CD8-positive, alpha-beta memory T cell (primary cell): ENCODE data around the gene CCT6B. TPM values are rescaled to one million over a fixed set of nuclear protein-coding genes. Genes with fewer than 3 reads are reported as not detected.

Source experiments
- CTCF ChIA-PET: fragments of 350-600 bp; sonication (Branson Sonifier 250); formaldehyde crosslinking; loops from one replicate; lab custom pipeline; 2021; ENCODE audit warnings: antibody characterized with exemption; lab: Charles Lee
- POLR2A ChIA-PET: fragments of 350-600 bp; sonication (Branson Sonifier 250); formaldehyde crosslinking; loops from one replicate; lab custom pipeline; 2021; ENCODE audit warnings: antibody characterized with exemption; lab: Charles Lee
- DNase-seq, 5 donors: peaks; one replicate each; pipeline versions ENCODE4 v3.0.0 to v3.0.0-alpha.2; 2020 to 2022; ENCODE audit warnings: mixed read lengths in 1 of 5
- H3K27ac ChIP-seq: one replicate; pipeline ENCODE4 v1.7.0; 2013; ENCODE audit warnings: low read depth, mild to moderate bottlenecking, low read length, moderate library complexity
- H3K27me3 ChIP-seq: 2 replicates; pipeline ENCODE4 v1.7.0; 2013; ENCODE audit warnings: low read length, mild to moderate bottlenecking; ENCODE audit not compliant: insufficient read depth, poor library complexity, severe bottlenecking
- H3K36me3 ChIP-seq: 2 replicates; pipeline ENCODE4 v1.7.0; 2013; ENCODE audit warnings: mild to moderate bottlenecking, low read length, moderate library complexity; ENCODE audit not compliant: insufficient read depth
- H3K4me1 ChIP-seq: 2 replicates; pipeline ENCODE4 v1.7.0; 2013; ENCODE audit warnings: mild to moderate bottlenecking, low read length, moderate library complexity; ENCODE audit not compliant: insufficient read depth
- H3K4me3 ChIP-seq: 2 replicates; pipeline ENCODE4 v1.7.0; 2013; ENCODE audit warnings: mild to moderate bottlenecking, low read length
- H3K9me3 ChIP-seq: 2 replicates; pipeline ENCODE4 v1.7.0; 2013; ENCODE audit warnings: mild to moderate bottlenecking, low read length
- H3K27ac Mint-ChIP-seq, 8 donors: one replicate each; pipeline ENCODE4 v1.8.0; 2020 to 2021; ENCODE audit warnings: mixed read lengths in 8 of 8, mild to moderate bottlenecking in 6 of 8, inconsistent platforms in 3 of 8, moderate library complexity in 3 of 8
- H3K27me3 Mint-ChIP-seq, 2 donors: one replicate each; pipeline ENCODE4 v1.8.0; 2020 to 2021; ENCODE audit warnings: mixed read lengths in 2 of 2, mild to moderate bottlenecking in 1 of 2, moderate library complexity in 1 of 2
- H3K36me3 Mint-ChIP-seq, 3 donors: one replicate each; pipeline ENCODE4 v1.8.0; 2020 to 2021; ENCODE audit warnings: mixed read lengths in 3 of 3, inconsistent platforms in 1 of 3, mild to moderate bottlenecking in 1 of 3
- H3K4me1 Mint-ChIP-seq, 3 donors: one replicate each; pipeline ENCODE4 v1.8.0; 2020 to 2021; ENCODE audit warnings: mixed read lengths in 3 of 3, inconsistent platforms in 1 of 3, mild to moderate bottlenecking in 1 of 3
- H3K4me3 Mint-ChIP-seq, 7 donors: one replicate each; pipeline ENCODE4 v1.8.0; 2020 to 2021; ENCODE audit warnings: mixed read lengths in 7 of 7, mild to moderate bottlenecking in 6 of 7, moderate library complexity in 4 of 7, inconsistent platforms in 2 of 7
- H3K9me3 Mint-ChIP-seq, 5 donors: one replicate each; pipeline ENCODE4 v1.8.0; 2020 to 2022; ENCODE audit warnings: mixed read lengths in 5 of 5, mild to moderate bottlenecking in 3 of 5, moderate library complexity in 2 of 5, inconsistent platforms in 1 of 5
- polyA plus RNA-seq: library from polyadenylated mRNA; unstranded; fragments of 300-500 nt; fragmentation: Illumina TruSeq; gene quantifications from one replicate; pipeline ENCODE4 v1.2.3, GENCODE V29; 2021
- total RNA-seq, 2 experiments: library from RNA; stranded (reverse); gene quantifications; one replicate each; pipeline ENCODE4 v1.2.3, GENCODE V29; 2021

Gene CCT6B, protein sequence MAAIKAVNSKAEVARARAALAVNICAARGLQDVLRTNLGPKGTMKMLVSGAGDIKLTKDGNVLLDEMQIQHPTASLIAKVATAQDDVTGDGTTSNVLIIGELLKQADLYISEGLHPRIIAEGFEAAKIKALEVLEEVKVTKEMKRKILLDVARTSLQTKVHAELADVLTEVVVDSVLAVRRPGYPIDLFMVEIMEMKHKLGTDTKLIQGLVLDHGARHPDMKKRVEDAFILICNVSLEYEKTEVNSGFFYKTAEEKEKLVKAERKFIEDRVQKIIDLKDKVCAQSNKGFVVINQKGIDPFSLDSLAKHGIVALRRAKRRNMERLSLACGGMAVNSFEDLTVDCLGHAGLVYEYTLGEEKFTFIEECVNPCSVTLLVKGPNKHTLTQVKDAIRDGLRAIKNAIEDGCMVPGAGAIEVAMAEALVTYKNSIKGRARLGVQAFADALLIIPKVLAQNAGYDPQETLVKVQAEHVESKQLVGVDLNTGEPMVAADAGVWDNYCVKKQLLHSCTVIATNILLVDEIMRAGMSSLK
- total RNA-seq (1 to 10 TPM in 1 of 2 experiments, under 1 TPM in 1; 0.90 to 1.8 TPM), polyA plus RNA-seq (0.74 TPM)

DNA sequence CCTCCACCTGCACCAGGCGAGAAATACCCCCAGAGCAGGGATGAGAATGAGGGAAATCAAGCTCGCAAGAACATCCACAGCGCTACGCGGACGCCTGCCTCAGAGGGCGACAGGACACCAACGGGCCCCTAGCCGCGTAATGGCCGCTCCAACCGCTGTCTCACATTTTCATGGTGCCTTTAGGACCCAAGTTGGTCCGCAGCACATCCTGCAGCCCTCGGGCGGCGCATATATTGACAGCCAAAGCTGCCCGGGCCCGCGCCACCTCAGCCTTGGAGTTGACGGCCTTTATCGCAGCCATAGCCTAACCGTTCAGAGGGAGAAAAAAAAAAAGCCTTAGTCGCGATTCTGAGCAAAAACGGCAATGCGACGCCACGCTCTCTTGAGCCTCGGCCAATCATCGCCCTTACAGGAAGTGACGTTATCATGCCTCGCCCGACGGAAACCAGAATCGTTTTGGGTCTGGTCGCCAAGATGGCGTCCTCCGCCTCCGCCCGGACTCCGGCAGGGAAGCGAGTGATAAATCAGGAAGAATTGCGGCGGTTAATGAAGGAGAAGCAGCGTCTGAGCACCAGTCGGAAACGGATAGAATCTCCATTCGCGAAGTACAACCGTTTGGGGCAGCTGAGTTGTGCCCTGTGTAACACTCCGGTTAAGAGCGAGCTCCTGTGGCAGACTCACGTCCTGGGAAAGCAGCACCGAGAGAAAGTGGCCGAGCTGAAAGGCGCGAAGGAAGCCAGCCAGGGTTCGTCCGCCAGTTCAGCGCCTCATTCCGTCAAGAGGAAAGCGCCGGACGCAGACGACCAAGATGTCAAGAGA lies at the start of gene CCT6B, which contains the start of gene ZNF830:
Gene CCT6B (minus strand): TSS at position 368 of the 819 bp plus-strand sequence. CDS start 67 bp downstream, at position 301.
Gene ZNF830 (plus strand): TSS at position 448 of the 819 bp plus-strand sequence. CDS start 27 bp downstream, at position 475.
- H3K9me3 ChIP-seq, result no peaks in the 10 kb centered on the region
- ChIA-PET POLR2A (interaction anchor here (0.5 to 1.3 kb wide), 6 partner anchors 10 to 1584 kb away, joined by 3 to 12 read pairs (median 4); partner anchors contain the start of gene LIG3), CTCF (interaction anchor here (1.0 to 1.2 kb wide), 2 partner anchors 18 to 102 kb away, joined by 3 to 5 read pairs; partner anchors contain the start of gene RFFL)
- H3K36me3 Mint-ChIP-seq, result peaks cover 9 to 40% (median 14%) of the 10 kb centered on the region in 3 donors
- peak; percentile 82 to 94 (median 90) for DNase-seq
- H3K27me3 Mint-ChIP-seq, result peaks cover 6 to 8% of the 10 kb centered on the region in 2 donors
- H3K36me3 ChIP-seq, result peaks cover 7% of the 10 kb centered on the region
- peak within 1 kb of the TSS; percentile 96 to 100 (median 100) for H3K4me3 Mint-ChIP-seq
- H3K4me3 ChIP-seq, result peak within 1 kb of the TSS; percentile 92
- H3K9me3 Mint-ChIP-seq, result no peaks in the 10 kb centered on the region
- peak within 1 kb of the TSS; percentile 91 for H3K27ac ChIP-seq
- H3K4me1 ChIP-seq, result peaks cover 23% of the 10 kb centered on the region
- H3K27me3 ChIP-seq, result no peaks in the 10 kb centered on the region
- H3K27ac Mint-ChIP-seq, result peak within 1 kb of the TSS; percentile 94 to 100 (median 100)
- H3K4me1 Mint-ChIP-seq, result peaks cover 27 to 41% (median 41%) of the 10 kb centered on the region in 3 donors

DNA sequence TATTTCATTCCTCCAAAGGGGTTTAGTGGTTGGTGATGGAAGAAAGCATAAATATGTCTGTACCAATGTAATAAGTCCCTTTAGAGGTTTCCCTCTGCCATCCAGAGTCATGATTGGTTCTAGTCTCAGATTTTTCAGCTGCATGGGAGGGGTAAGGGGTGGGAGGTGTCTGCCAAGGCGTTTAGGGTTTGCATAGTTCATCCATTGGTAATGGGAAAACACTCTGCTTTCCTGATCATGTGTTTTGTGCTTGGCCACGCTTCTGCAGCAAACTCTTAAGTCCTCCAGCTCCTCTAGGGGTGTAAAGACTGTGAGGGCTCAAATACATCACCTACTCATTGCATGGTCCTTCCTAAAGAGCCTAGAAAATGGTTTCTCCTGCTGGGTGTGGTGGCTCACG lies 48.8 kb upstream of the CCT6B start:
- Histone ChIP-seq H3K9me3 (no peaks in the 10 kb centered on the region), H3K27ac (no peak overlapping the region), H3K4me1 (no peaks in the 10 kb centered on the region), H3K27me3 (no peaks in the 10 kb centered on the region), H3K36me3 (peaks cover 50% of the 10 kb centered on the region), H3K4me3 (no peak overlapping the region)
- peaks cover 0 to 8% (median 6%) of the 10 kb centered on the region in 3 donors for H3K4me1 Mint-ChIP-seq
- ChIA-PET POLR2A (interaction anchor here (0.7 kb wide), 1 partner anchor 65 kb away, joined by 5 read pairs; no protein-coding TSS in a partner anchor), CTCF (interaction anchor here (0.8 to 2.0 kb wide), 3 partner anchors 9 to 110 kb away, joined by 3 to 6 read pairs (median 4); no protein-coding TSS in a partner anchor)
- H3K36me3 Mint-ChIP-seq, result peaks cover 1 to 92% (median 29%) of the 10 kb centered on the region in 3 donors
- H3K9me3 Mint-ChIP-seq, result no peaks in the 10 kb centered on the region
- DNase-seq, result no peak
- no peak overlapping the region for H3K4me3 Mint-ChIP-seq
- peak overlapping the region in 2 of 8 donors; percentile 26 to 38 for H3K27ac Mint-ChIP-seq
- no peaks in the 10 kb centered on the region for H3K27me3 Mint-ChIP-seq

DNA sequence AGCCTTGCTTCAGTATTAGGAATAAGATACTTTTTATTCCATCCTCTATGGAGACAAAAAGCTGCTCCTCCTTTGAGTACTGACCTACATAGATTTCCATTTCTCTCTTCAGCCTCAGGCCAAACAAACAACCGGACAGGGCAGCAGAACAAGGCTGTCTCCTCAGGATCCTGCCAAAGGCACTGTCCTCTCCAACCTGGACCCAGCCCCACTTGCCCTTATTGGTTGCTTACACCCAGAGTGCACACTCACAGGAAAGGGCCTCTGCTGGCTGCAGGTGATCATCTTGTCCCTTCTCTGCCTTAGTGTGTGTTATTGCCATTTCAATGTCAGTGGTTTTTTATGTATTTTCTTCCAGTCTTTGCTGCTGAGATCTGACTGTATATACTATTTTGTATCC lies 45.7 kb upstream of the CCT6B start:
- H3K9me3 Mint-ChIP-seq, result no peaks in the 10 kb centered on the region
- CTCF ChIA-PET, result no interaction called here
- H3K4me3 Mint-ChIP-seq, result no peak overlapping the region
- H3K27me3 Mint-ChIP-seq, result no peaks in the 10 kb centered on the region
- peaks cover 0 to 88% (median 21%) of the 10 kb centered on the region in 3 donors for H3K36me3 Mint-ChIP-seq
- H3K27ac ChIP-seq, result no peak overlapping the region
- H3K9me3 ChIP-seq, result no peaks in the 10 kb centered on the region
- no peak for DNase-seq
- H3K4me1 Mint-ChIP-seq, result peaks cover 0 to 6% (median 0%) of the 10 kb centered on the region in 3 donors
- H3K4me1 ChIP-seq, result no peaks in the 10 kb centered on the region
- H3K27me3 ChIP-seq, result no peaks in the 10 kb centered on the region
- H3K27ac Mint-ChIP-seq, result peak overlapping the region in 7 of 8 donors; percentile 6 to 89 (median 64)
- H3K36me3 ChIP-seq, result peaks cover 28% of the 10 kb centered on the region
- POLR2A ChIA-PET, result no interaction called here
- no peak overlapping the region for H3K4me3 ChIP-seq

DNA sequence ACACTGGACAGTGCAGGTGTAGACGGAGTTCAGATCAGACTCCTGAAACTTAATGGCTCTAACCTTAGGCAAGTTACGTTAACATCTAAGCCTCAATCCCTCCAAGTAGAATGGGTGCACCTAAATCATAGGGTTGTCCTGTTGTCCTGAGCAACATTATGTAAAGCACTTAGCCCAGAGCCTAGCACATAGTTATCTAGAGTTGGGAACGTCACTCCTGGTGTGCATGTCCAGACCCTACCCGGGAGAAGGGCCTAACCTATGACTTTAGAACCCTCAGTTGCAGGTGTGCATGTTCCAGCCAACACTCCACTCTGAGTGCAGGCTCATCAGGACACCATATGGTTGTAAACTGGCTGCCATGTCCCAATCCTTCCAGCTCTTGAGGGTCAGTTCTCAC lies 45.1 kb upstream of the CCT6B start:
- Histone ChIP-seq H3K27me3 (no peaks in the 10 kb centered on the region), H3K4me3 (no peak overlapping the region), H3K36me3 (peaks cover 21% of the 10 kb centered on the region), H3K4me1 (no peaks in the 10 kb centered on the region), H3K27ac (no peak overlapping the region), H3K9me3 (no peaks in the 10 kb centered on the region)
- Mint-ChIP-seq H3K4me3 (no peak overlapping the region), H3K9me3 (no peaks in the 10 kb centered on the region), H3K4me1 (peaks cover 0 to 6% (median 0%) of the 10 kb centered on the region in 3 donors), H3K36me3 (peaks cover 0 to 88% (median 16%) of the 10 kb centered on the region in 3 donors), H3K27ac (peak overlapping the region in 2 of 8 donors; percentile 48 to 77), H3K27me3 (no peaks in the 10 kb centered on the region)
- CTCF ChIA-PET, result no interaction called here
- no peak for DNase-seq
- POLR2A ChIA-PET, result no interaction called here

DNA sequence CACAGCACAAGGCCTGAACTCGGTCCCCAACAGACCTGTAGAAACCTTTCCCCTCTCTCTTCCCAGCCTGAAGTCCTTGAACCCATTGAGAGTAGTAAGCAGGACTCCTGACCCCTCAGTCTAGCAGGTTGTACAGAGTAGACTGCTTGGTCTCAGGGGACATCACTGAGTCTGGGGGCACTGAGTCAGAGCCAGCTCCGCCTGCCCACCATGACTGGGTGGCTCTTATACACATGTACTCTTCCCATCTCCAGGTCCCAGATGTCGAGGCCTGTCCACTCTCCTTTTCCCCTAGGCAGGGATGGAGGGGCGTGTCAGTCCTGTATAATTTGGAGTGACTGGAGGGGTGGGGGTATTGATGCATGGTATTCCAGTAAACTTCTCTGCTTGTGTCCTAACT lies 42.5 kb upstream of the CCT6B start:
- ChIA-PET CTCF (interaction anchor here (1.0 kb wide), 1 partner anchor 60 kb away, joined by 5 read pairs; the partner anchor contains the start of gene RFFL), POLR2A (no interaction called here)
- Mint-ChIP-seq H3K4me3 (no peak overlapping the region), H3K9me3 (no peaks in the 10 kb centered on the region), H3K27me3 (no peaks in the 10 kb centered on the region), H3K27ac (peak overlapping the region in 6 of 8 donors; percentile 9 to 88 (median 51)), H3K36me3 (peaks cover 0 to 80% (median 8%) of the 10 kb centered on the region in 3 donors), H3K4me1 (peaks cover 0 to 6% (median 0%) of the 10 kb centered on the region in 3 donors)
- H3K27ac ChIP-seq, result no peak overlapping the region
- no peaks in the 10 kb centered on the region for H3K9me3 ChIP-seq
- no peaks in the 10 kb centered on the region for H3K4me1 ChIP-seq
- DNase-seq, result no peak
- H3K4me3 ChIP-seq, result no peak overlapping the region
- peaks cover 6% of the 10 kb centered on the region for H3K36me3 ChIP-seq
- H3K27me3 ChIP-seq, result no peaks in the 10 kb centered on the region

DNA sequence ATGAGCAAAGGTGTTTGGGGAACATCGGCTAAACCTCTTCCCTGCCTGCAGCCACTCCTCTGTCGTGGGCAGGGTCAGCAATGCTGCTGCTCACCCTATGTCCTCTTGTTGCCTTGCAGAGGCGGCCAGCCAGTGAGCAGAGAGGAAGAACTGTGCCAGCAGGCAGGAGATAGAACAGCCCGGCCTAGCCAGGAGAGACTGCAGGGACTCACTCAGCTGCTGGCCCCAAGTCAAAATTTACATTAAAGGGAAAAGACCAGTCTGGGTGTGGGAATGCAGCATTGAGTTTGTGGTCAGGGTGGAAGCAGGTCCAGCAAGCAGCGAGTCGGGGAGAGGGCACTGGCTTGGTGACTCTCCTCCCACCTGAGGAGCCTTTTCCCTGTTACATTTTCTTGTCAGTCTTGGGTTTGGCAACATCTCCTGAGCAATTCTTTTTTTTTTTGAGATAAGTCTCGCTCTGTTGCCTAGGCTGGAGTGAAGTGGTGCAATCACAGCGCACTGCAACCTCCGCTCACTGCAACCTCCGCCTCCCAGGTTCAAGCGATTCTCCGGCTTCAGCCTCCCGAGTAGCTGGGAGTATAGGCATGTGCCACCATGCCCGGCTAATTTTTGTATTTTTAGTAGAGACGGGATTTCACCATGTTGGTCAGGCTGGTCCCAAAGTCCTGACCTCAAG lies 41.8 kb upstream of the CCT6B start:
- Mint-ChIP-seq H3K9me3 (no peaks in the 10 kb centered on the region), H3K27me3 (no peaks in the 10 kb centered on the region), H3K36me3 (peaks cover 0 to 81% (median 8%) of the 10 kb centered on the region in 3 donors), H3K4me3 (no peak overlapping the region), H3K4me1 (peaks cover 5 to 8% (median 5%) of the 10 kb centered on the region in 3 donors), H3K27ac (peak overlapping the region in 5 of 8 donors; percentile 1 to 79 (median 54))
- POLR2A ChIA-PET, result interaction anchor here (0.6 kb wide), 1 partner anchor 42 kb away, joined by 3 read pairs; no protein-coding TSS in a partner anchor
- Histone ChIP-seq H3K9me3 (no peaks in the 10 kb centered on the region), H3K4me1 (no peaks in the 10 kb centered on the region), H3K27ac (no peak overlapping the region), H3K27me3 (no peaks in the 10 kb centered on the region), H3K4me3 (no peak overlapping the region), H3K36me3 (peaks cover 6% of the 10 kb centered on the region)
- CTCF ChIA-PET, result interaction anchor here (1.6 to 10.7 kb wide), 2 partner anchors 87 to 116 kb away, joined by 5 to 93 read pairs; partner anchors contain the start of genes FNDC8 and RAD51D
- DNase-seq, result no peak

DNA sequence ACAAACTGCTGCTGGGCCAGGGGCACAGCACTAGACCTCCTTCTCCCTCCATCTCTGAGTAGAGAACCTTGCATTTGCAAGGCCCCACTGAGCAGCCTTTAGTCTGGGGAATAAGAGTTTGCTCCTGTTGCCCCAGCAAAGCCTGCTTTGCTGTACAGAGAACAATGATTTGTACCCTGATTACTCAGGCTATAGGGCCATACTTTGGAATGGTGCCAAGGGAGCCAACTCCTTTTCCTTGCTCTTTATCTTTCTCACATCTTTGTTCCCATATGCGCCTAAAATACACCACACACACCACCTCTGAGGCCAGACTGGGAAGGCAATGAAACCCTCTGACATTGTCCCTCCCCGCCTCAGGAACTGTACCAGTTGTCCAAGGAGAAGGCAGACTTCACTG lies 40.3 kb upstream of the CCT6B start:
- no peak overlapping the region for H3K4me3 ChIP-seq
- H3K36me3 ChIP-seq, result no peaks in the 10 kb centered on the region
- no peak for DNase-seq
- ChIA-PET POLR2A (no interaction called here), CTCF (interaction anchor here (1.0 to 10.7 kb wide), 4 partner anchors 49 to 117 kb away, joined by 3 to 93 read pairs (median 38); partner anchors contain the start of genes FNDC8, RAD51D and RFFL)
- H3K4me1 Mint-ChIP-seq, result peaks cover 5 to 7% (median 6%) of the 10 kb centered on the region in 3 donors
- H3K9me3 Mint-ChIP-seq, result no peaks in the 10 kb centered on the region
- no peaks in the 10 kb centered on the region for H3K27me3 Mint-ChIP-seq
- H3K27me3 ChIP-seq, result no peaks in the 10 kb centered on the region
- H3K36me3 Mint-ChIP-seq, result peaks cover 0 to 78% (median 3%) of the 10 kb centered on the region in 3 donors
- no peaks in the 10 kb centered on the region for H3K9me3 ChIP-seq
- peak overlapping the region in 4 of 8 donors; percentile 11 to 88 (median 51) for H3K27ac Mint-ChIP-seq
- no peaks in the 10 kb centered on the region for H3K4me1 ChIP-seq
- H3K27ac ChIP-seq, result no peak overlapping the region
- H3K4me3 Mint-ChIP-seq, result no peak overlapping the region
